NK-92 treated with Interleukin-12 subunit alpha and Interleukin-12 subunit beta, amount 100 ng/mL, for 24 hours (cell line): ENCODE measurements around the gene GNAS-AS1.

ENCODE experiments used
- DNase-seq: peaks from one replicate; lab custom pipeline; 2025; lab: John Stamatoyannopoulos, UW

The GNAS-AS1 gene

GRCh38 chr20:58810116-58810878 lies 40.4 kb downstream of the GNAS-AS1 start:
- no peak for DNase-seq

GRCh38 chr20:58808271-58809046 lies 42.2 kb downstream of the GNAS-AS1 start:
- DNase-seq, result no peak

DNA sequence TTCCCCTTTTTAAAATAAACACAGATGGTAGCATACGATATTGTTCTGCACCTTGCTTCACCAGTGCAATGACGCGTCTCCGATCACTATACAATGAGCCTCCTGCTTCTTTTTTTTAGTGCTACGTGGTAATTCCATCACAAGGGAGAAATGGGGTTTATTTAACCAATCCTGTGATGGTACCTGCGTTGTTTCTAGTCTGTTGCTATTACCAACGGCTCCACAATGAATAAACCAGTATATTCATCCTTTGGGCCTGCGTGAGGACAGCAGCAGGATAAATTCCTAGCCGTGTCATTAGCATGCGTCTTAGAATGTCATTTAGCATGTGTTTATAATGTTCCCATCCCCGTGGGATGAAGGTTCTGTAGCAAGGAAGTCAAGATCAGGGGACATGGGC lies 42.9 kb downstream of the GNAS-AS1 start:
- DNase-seq, result no peak

DNA sequence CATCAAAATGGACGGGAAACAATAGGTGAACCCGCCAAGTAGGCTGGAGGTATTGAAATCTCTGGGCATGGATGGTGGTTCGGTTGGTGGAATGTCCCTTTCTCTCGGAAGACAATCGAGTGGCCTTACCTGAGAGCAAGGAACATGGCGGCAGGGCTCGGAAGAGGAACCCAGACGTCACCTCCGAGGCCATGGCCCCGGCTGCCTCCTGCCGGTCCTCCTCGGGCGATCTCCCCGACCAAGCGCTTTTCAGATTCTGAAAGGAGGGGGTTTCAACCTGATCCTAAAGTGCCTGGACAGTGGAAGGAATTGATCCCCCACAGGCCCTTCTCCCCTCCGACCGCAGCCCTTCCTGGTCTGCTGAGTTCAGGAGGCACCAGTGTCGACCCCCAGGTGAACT lies 47.2 kb downstream of the GNAS-AS1 start:
- no peak for DNase-seq

DNA sequence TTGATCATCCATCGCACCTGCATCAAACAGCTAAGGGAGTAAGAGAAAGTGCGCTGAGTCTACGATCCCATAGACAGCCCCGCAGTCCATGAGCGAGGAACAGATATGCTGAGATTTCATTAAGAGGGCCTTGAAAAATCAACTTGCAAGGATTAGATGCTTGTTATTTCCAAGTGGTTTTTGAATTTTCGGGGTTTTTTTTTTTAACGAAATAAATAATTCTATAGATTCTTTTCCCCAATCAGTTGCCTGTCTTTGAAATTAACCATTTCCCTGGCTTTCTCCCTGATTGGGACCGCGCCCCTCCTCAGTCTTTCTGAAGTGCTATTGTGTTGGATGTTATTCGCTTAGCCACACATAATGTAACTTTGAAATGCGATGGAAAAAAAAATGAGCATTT lies 48.6 kb downstream of the GNAS-AS1 start:
- DNase-seq, result no peak

DNA sequence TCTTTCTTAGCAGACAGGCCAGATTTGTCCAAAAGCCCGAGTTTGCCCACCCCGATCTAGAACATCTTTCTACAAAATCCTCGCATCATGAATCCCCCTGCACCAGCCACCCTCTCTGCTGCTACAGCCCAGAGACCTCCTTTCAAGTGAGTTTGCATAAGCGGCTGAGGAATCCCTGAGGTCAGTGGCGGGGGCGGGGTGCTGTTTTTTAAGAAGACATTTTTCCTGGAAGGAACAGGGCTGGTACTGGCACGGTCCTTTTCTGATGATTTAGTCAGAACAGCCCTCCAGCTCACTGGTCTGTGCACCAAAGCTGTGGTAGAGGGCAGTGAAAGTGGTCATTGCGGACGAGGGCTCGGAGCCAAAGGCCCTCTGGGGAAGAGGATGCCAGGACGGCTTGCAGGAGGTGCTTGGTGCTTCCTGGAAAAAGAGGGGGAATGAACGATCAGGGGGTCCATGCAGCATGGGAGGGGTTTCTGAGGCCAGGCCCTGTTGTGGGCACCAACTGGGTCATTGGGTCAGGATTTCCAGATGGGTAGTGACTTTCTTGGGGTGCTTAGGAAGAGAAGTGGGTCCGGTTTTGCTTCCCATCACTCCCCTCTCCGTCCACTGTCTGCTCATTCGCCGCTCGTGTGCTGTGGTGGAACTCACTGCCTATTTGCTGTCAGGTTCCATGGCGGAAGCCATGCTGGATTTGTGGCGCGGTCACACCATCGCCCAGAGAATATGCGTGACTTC lies 50.4 kb downstream of the GNAS-AS1 start:
- no peak for DNase-seq

DNA sequence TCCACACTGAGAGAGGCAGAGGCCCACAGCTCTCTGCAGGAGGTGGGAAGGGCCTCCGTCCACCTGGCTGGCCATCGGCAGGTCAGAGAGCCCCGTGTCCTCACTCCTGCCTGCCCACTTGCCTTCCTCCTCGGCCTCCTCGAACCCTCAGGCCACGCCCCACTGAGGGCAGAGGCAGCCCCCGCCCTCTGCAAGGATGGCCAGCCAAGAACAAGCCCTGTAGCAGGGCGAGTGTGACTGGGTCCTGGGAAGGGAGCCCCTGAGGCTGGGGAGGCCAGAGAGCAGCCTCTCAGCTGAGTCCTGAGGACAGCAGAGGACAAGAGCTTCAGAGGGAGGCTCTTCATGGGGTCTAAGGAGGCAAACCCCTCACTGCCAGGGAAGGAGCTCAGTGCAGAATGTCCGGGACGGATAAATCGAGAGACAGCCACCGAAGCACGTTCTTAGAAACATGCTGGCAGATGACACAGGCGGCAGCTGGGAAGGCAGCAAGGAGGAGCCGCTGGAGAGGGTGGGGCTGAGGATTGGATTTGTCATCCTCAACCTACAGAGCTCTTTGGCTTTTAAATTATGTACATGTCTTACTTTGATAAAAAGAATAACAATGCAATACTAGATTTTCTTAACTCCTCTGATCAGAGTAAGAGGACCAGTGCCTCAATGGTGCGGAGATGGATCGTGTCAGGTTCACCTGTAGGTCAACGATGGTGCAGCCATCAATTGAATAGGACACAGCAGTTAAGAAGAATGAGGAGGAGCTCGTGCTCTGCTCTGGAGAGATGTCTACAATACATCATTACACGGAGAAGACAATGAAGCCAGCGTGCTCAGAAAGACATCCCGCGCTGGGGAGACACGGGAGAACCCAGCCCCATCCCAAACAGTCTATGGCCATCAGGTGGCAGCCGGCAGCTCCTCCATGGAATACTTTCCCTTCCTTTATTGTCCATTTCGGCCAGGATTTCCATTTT lies 53.0 kb downstream of the GNAS-AS1 start:
- no peak for DNase-seq

- no peak for DNase-seq
Measured at GRCh38 chr20:58795923-58796245, 54.8 kb downstream of the GNAS-AS1 start.

DNA sequence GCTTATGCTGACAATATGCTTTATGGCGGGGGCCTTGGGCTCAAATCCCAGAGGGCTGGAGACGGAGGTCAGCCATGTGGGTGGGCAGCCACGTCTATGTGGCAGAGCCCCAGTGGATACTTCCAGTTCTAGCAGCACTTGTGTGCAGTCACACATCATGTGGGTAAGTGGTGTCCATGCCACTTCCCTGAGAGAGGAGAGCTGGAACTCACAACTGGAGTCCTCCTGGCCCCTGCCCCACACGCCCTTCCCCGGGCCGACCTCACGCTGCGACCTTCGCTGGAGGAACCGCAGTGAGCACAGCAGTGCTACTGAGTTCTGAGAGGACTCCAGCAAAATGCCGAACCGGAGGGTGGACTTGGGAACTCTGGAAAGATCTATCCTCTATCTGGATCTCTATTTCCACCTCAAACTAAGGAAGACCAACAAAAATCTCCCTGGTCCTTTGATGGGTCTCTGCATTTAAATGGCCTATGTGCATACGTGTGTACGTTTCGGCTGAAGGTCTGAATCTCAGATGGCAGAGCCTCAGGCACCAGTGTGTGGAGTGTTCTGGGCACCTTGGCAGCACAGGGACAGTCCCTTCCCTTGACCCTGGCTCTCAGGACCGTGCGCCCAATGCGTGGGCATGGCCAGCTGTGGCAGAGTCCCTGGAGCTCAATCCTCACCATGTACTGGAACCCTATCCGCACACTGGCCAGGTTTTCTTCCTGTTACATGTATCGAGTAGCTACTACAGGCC lies 55.4 kb downstream of the GNAS-AS1 start:
- no peak for DNase-seq

GRCh38 chr20:58794510-58795180 lies 56.1 kb downstream of the GNAS-AS1 start:
- DNase-seq, result no peak

GRCh38 chr20:58793512-58794420 lies 56.9 kb downstream of the GNAS-AS1 start:
- DNase-seq, result no peak

GRCh38 chr20:58792426-58792825 lies 58.3 kb downstream of the GNAS-AS1 start:
- no peak for DNase-seq

DNA sequence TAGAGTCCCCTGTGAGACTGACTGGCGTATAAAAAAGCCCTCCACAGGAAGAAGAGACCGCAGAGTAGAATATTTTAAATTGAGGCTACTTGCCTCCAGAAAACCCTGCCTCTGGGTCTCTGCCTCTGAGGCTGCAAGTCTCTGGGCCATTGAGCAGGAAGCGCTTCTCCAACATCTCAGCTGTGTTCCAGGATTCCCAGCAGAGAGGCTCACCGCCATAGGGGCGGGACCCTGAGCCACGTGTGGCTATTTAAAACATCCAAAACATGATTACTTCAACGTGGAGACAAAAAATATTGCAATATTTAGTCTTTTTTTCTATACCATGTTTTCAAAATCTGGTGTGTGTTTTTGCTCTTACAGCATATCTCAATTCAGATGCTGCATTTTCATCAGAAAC lies 59.4 kb downstream of the GNAS-AS1 start:
- no peak for DNase-seq

GRCh38 chr20:58790454-58790853 lies 60.2 kb downstream of the GNAS-AS1 start:
- DNase-seq, result no peak

- no peak for DNase-seq
Measured at GRCh38 chr20:58788896-58789544, 61.7 kb downstream of the GNAS-AS1 start.

DNA sequence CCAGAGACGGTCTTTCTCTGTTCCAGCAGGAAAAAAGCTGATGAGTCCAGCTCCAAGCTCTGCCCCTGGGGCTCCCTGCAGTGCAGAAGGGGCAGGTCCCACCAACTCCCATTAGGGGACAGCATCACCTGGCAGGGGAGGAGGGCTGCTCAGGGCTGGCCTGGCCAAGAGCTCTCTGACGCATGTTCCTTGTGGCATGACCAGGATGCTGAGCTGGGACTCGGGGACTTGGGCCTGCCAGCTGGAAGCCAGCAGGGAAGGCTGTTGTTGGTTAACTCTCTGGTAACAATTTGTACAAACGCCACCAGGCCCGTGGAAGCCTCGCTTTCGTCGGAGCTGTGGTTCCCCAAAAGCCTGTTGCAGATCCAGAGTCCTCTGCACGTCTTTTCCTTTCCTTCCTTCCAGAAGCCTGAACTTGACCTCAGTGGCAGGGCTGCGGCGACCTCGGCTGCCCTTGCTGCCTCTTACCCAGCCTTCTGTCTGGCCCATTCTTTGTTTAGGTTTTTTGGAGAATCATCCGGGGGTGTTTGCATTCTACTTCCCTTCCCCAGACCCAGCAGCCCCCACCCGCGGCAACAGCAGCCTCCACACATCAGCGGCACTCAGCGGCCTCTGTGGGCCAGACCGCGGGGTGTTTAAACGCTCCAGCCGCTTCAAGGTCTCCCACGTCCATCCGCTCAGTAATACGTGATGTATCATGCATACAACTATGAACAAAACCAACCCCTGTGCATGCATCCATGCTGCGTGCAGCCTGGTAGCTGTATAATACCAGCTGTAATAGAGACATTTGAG lies 63.3 kb downstream of the GNAS-AS1 start:
- no peak for DNase-seq

DNA sequence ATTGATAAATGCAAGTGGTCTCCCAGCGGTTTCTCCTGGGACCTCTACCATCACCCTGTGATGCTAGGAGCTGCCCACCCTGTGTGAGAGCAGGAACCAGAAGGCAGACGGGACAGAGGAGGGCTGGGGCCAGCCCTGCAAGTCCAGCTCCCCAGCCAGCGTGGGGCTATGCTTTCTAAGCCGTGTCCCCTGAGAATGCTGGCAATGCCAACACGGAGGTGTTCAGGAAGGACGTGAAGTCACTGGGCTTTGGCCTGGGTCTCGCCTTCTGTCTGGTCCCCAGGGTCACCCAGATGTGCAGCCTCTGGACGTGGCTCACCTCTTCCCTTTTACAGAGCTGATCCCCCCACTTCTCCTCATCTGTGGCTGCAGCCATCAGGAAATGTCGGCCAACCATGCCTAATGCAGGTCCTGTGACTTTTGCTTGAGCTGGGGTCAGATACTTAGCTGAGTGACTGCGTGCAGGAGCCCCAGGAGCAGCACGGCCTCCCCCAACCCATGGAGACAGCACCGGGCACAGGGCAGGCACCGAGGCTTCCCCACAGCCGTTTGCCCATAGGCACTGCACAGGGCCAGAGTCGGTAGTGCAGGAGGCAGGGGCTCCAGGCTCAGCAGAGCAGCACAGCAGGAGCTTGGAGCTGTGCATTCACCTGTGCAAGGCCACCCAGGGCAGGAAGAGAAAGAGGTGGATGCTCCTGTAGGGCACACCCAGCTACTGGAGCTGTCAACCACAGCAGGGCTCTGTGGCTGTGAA lies 66.2 kb downstream of the GNAS-AS1 start:
- no peak for DNase-seq
